ENCODE measurements around the gene MLF2.
A peak's percentile ranks its signal among the peaks of the same experiment; 100 is the strongest.

The MLF2 gene

GRCh38 chr12:6778217-6778573 lies 25.3 kb upstream of the MLF2 start:
- no peak for DNase-seq

DNA sequence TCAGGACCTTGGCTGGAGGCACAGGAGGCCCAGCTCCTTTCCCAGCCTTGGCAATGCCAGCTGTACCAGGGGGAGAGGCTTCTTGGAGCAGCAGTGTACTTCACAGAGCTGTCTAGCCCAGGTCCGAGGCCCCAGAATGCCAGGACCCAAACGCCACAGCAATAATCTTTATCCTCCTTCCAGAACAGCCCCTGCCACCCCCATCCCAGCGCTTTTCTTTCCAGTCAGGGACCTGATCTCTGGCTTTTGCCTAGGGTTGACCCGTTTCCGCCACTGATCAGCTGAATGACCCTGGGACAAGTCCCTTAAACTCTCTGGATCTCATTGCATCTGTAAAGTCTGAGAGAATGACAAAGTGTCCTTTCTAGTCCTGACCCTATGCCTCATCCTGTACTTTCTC lies 24.4 kb upstream of the MLF2 start:
- DNase-seq = no peak

DNA sequence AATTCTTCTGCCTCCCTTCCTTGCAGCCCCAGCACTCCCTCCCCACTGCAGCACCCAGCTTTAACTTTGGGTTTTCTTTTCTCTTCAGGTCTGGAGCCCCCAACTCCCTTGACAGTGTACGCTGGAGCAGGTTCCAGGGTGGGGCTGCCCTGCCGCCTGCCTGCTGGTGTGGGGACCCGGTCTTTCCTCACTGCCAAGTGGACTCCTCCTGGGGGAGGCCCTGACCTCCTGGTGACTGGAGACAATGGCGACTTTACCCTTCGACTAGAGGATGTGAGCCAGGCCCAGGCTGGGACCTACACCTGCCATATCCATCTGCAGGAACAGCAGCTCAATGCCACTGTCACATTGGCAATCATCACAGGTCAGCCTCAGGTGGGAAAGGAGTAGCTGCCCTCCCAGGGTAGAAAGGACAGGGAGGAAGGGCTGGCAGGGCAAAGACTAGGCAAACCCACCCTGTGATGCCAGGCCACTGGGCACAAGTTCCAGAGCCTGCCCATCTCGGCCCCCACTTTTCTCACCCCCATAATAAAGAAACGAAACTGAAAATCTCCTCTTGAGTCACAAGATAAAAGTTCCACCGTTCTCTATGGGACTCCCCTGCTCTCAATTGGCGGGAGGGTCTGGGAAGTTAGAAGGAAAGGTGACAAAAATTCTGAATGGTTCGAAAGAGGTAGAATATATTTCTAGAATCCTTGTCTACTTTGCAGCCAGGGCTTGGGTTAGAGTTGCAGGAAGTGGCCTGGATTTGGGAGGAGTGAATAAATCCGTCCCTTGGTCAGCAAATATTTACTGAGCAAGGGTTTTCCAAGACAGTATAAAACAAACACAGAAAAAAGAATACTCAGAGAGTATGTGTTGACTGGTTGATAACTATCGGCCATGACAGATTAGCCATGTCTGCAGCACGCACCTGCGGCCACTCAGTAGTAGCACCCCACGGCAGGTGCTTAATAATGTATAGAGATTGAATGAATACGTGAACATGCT lies 22.5 kb upstream of the MLF2 start:
- DNase-seq = no peak

DNA sequence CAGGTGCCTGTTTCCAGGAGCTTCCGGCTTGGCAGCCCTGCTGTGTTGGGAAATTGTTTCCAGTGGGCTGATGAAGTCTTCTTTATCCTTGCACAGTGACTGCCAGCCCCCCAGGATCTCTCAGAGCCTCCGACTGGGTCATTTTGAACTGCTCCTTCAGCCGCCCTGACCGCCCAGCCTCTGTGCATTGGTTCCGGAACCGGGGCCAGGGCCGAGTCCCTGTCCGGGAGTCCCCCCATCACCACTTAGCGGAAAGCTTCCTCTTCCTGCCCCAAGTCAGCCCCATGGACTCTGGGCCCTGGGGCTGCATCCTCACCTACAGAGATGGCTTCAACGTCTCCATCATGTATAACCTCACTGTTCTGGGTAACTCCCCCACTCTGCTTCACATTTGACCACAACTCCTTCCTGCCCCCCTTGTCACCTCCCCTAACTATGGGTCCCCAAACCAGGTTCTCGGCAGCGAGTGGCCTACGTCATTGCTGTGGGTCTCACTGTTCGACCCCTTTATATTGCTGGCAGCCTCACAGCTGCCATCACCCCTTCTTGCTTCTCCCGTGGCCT lies 21.6 kb upstream of the MLF2 start:
- no peak for DNase-seq

DNA sequence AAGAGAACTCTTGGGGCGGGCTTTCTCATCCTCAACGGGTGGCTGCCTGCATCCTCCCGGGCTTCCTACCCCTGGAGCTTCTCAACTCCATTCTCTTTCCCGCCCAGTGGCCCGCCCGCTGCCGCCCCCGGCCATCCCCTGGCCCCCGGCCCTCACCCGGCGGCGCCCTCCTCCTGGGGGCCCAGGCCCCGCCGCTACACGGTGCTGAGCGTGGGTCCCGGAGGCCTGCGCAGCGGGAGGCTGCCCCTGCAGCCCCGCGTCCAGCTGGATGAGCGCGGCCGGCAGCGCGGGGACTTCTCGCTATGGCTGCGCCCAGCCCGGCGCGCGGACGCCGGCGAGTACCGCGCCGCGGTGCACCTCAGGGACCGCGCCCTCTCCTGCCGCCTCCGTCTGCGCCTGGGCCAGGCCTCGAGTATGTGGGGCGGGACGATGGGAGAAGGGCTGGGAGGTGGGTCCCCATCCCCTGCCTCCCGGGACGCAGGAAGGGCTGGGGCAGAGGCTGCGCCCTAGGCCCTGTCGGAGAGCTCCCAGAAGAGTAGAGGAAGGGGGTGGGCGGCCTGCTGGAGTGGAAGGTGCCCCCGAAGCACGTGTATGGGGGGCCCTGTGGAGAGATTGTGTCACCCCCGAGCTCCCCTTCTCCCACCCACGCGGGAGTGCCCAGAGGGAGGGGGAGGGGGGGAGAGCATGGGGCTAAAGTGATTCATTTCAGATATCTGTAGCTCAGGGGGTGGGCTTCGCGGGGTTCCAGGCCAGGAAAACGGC lies 20.8 kb upstream of the MLF2 start:
- DNase-seq = no peak

- DNase-seq = no peak
Observed at GRCh38 chr12:6772726-6773589, 20.0 kb upstream of the MLF2 start.

- no peak for DNase-seq
Observed at GRCh38 chr12:6772331-6772695, 19.4 kb upstream of the MLF2 start, which contains the start of gene LAG3. LAG3 (plus strand) TSS chr12:6772520; CDS start chr12:6772853, 333 bp downstream.

GRCh38 chr12:6771509-6772330 lies 18.8 kb upstream of the MLF2 start:
- DNase-seq = no peak

DNA sequence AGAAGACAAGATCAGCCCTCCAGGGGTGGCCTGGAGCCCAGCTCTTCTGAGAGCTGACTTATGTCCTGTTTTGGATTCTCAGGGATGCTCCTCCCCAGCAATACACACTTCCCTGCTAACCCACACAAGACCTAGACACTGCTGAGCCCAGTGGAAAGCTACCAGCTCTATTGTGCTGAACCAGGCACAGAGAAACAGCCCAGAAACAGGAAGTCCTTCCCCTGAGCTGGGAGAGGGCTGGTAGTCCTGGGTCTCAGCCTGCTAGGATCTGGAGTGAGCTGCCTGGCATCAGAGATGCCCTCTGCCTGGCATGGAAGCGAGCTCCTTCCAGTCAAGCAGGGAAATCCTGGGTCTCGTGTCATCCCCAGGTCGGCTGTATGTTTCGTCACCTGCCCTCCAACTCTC lies 18.2 kb upstream of the MLF2 start:
- no peak for DNase-seq

- no peak for DNase-seq
Observed at GRCh38 chr12:6770600-6770999, 17.7 kb upstream of the MLF2 start.

GRCh38 chr12:6770094-6770493 lies 17.2 kb upstream of the MLF2 start:
- no peak for DNase-seq

- DNase-seq = no peak
Observed at GRCh38 chr12:6769666-6770065, 16.7 kb upstream of the MLF2 start.

DNA sequence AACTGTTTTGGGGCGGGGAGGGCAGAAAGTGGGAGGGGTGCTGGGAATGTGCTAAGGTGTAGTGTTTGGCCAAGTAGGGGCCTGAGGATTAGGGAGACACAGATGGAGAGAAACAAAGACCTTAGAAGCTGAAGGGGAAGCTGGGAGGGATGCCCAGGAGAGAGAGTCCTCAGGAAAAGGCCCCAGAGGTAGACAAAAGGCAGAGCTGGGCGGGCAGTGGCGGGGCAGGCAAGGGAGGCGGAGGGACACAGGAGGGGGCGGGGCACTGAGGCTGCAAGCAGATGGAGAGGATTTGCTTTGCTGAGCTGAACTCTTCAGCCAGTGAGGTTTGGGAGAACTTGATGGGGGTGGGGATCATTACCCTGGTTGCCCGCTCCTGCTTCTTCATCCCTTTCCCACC lies 16.0 kb upstream of the MLF2 start:
- no peak for DNase-seq

DNA sequence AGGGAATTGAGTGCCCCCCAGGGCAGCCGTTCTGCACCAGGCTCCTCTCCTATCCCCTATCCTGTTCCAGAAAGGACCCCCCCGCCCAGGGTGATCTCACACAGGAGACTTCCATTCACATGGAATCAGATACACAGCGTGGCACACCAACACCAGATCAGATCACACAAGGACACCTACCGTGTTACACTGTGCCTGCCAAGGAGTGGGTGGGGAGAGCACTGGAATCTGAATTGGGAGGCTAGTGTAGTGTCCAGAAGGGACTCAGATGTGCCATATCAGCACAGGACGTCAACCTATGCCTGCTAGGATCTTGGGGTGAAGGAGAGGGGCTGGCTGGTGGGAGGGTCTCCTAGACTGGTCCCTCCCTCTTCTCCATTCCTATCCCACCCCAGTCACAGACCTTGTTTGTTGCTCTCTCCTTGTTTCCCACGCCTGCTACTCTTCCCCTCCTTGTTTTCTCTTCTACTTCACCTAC lies 15.5 kb upstream of the MLF2 start:
- no peak for DNase-seq

DNA sequence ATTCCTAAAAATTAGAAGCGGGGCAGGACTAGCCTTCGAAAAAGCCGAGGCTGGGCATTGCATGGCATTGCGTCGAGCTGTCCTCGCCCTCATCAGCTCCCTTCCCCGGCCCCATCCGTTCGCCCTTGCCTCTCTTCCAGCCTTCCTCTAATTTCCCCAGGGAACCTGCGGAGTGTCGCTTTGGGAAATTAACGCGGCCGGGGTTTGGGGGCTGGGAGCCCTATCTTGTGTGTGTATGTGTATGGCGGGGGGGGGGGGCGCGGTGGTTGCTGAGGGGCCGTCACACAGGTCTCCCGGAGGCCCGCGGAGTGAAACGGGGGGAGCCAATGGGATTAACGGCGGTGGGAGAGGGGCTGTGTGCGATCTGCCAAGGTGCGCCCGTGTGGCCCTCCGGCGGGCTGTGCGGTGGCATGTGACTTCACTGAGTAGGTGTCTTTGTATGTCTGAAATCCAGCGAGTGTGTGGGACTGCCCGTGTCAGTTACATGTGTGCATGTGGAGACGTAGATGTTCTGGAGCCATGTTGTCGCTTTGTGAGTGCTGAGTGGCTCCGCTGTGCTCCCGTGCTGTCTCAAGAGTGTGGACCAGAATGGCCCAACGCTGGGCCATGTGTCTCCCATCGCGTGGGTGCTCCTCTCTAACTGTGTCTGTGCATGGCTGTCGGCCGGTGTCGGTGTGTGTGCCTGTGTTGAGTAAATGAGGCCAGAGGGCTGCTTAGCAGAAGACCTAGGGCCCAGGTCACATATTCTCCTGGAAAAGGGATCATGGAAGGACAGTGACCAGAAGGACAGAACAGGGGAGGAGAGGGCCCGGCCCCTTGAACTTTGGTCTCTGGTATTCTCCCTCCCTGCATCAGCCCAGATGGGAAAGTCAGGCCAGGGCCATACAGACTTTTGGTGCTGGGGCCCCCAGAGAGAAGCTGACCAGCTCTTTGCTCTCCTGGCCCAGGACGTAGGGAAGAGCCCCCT lies 14.7 kb upstream of the MLF2 start:
- no peak for DNase-seq

DNA sequence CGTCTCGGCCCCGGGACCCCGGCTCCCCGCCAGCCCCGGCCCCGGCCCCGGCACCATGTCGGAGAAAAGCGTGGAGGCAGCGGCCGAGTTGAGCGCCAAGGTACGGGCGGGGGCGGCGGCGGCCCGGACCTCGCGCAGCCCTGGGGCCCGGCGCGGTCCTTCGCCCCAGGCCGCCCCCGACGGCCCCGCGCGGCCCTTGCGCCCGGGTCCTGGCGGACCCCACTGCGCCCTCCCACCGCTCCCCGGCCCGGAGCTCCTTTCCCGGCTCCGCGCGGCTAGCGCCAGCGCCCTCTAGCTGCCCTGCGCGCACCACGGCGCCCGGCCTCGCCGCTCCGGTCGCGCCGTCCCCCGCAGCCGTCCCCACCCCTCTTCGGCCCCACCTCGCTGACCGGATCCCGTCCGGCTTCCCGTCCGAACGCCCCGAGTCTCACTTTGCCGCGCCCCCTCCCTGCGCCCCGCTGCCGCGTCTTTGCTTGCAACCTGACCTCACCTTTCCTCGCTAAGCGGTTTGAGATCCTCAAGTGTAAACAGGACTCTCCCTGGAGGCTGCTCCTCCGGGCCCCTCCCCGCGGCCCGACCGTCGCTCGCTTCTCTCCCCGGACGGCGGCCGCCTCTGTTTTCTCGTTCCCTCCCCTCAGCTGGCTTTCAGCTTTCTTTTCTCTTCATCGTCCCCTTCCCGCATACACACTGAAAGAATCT lies 13.9 kb upstream of the MLF2 start:
- DNase-seq = peak; percentile 20

- DNase-seq = no peak
Observed at GRCh38 chr12:6765634-6766581, 13.0 kb upstream of the MLF2 start, which contains the start of gene PTMS. PTMS (plus strand) TSS chr12:6766363; CDS start chr12:6766706, 343 bp downstream.

DNA sequence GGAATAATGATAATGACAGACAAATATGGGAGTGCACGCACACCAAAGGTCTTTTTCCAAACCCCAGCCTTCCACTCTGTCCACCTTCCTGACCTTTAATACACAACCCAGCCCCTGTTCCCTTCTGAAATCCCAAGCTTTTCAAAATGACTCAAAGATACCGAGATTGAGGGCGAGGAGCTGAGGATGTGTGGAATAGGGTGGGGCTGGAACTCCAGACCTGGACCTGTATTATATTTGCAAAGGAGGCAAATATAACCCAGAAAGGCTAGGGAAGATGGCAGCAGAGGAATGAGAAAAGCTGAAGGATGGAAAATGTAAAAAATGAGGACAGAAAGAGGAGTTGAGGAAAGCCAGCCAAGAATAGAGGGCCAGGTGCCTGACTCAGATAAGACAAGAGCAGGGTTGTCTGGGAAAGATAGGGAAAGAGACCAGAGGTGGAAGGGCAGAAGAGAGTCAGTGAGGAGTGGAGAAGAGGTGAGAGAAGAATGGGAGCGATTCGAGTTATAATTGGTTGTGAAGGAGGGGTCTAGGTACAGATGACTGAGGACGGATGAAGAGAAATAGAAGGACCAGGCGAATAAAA lies 12.2 kb upstream of the MLF2 start:
- no peak for DNase-seq

Data from KG1 (cell line).